WTC11 (cell line): Measurements from ENCODE around the gene RAB3B.

Experiments
- GABPB1 ChIP-seq: sonication (generic); formaldehyde crosslinking; IDR thresholded peaks from 2 replicates; pipeline ENCODE4 v1.8.1; 2023; ENCODE audit warnings: mild to moderate bottlenecking, missing genetic modification reagents
- GTF2I ChIP-seq: fragments of 250-450 bp; sonication (Bioruptor Pico); conservative IDR thresholded peaks from 2 replicates; pipeline ENCODE4 v1.4.0; 2021; ENCODE audit warnings: mild to moderate bottlenecking
- JUN ChIP-seq: sonication (generic); formaldehyde crosslinking; IDR thresholded peaks from 2 replicates; pipeline ENCODE4 v1.8.0; 2023; ENCODE audit warnings: mild to moderate bottlenecking, missing genetic modification reagents
- KAT7 ChIP-seq: sonication (generic); formaldehyde crosslinking; IDR thresholded peaks from 2 replicates; pipeline ENCODE4 v1.8.1; 2023; ENCODE audit warnings: missing genetic modification reagents, mild to moderate bottlenecking, borderline replicate concordance
- MAX ChIP-seq: sonication (generic); formaldehyde crosslinking; IDR thresholded peaks from 2 replicates; pipeline ENCODE4 v1.8.0; 2022; ENCODE audit warnings: mild to moderate bottlenecking, missing genetic modification reagents
- SP1 ChIP-seq: sonication (generic); formaldehyde crosslinking; conservative IDR thresholded peaks from 2 replicates; pipeline ENCODE4 v1.8.1; 2022; ENCODE audit warnings: missing genetic modification reagents
- USF2 ChIP-seq: sonication (generic); formaldehyde crosslinking; IDR thresholded peaks from 2 replicates; pipeline ENCODE4 v1.8.1; 2023; ENCODE audit warnings: mild to moderate bottlenecking, missing genetic modification reagents, moderate library complexity
- ZNF263 ChIP-seq: sonication (generic); formaldehyde crosslinking; IDR thresholded peaks from 2 replicates; pipeline ENCODE4 v1.8.1; 2022; ENCODE audit warnings: low read depth, mild to moderate bottlenecking, moderate library complexity, missing genetic modification reagents
- ZNF671 ChIP-seq: fragments of 250-450 bp; sonication (Bioruptor Pico); IDR thresholded peaks from 2 replicates; pipeline ENCODE4 v1.8.0; 2021; ENCODE audit warnings: mild to moderate bottlenecking
- TF ChIP-seq, protein P1 (sequence below): fragments of 200-600 bp; IDR thresholded peaks from 2 replicates; pipeline ENCODE4 v1.8.0; 2022; ENCODE audit warnings: antibody characterized with exemption
- TF ChIP-seq, protein P2 (sequence below): sonication (generic); formaldehyde crosslinking; IDR thresholded peaks from 2 replicates; pipeline ENCODE4 v1.8.1; 2023; ENCODE audit warnings: mild to moderate bottlenecking, missing genetic modification reagents, moderate library complexity

DNA sequence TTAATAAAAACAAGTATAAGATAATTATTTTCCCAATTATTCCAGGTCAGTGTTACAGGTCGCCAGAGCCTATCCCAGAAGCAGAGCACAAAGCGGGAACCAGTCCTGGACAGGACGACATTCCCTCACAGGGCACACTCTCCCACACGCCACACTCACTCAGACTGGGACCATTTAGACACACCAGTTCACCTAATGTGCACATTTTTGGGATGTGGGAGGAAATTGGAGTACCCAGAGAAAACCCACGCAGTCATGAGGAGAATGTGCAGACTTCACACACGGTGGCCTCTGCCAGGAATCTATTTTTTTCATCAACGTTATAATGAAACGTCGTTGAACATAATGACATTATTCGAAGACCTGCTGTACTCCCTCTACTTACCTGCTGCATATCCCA lies 91.5 kb downstream of the RAB3B start:
- TF ChIP-seq GTF2I (CRISPR knock-in tag) = no peak
- TF ChIP-seq, protein P1, sequence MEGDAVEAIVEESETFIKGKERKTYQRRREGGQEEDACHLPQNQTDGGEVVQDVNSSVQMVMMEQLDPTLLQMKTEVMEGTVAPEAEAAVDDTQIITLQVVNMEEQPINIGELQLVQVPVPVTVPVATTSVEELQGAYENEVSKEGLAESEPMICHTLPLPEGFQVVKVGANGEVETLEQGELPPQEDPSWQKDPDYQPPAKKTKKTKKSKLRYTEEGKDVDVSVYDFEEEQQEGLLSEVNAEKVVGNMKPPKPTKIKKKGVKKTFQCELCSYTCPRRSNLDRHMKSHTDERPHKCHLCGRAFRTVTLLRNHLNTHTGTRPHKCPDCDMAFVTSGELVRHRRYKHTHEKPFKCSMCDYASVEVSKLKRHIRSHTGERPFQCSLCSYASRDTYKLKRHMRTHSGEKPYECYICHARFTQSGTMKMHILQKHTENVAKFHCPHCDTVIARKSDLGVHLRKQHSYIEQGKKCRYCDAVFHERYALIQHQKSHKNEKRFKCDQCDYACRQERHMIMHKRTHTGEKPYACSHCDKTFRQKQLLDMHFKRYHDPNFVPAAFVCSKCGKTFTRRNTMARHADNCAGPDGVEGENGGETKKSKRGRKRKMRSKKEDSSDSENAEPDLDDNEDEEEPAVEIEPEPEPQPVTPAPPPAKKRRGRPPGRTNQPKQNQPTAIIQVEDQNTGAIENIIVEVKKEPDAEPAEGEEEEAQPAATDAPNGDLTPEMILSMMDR = no peak
- TF ChIP-seq USF2 (CRISPR knock-in tag) = no peak
- TF ChIP-seq, protein P2, sequence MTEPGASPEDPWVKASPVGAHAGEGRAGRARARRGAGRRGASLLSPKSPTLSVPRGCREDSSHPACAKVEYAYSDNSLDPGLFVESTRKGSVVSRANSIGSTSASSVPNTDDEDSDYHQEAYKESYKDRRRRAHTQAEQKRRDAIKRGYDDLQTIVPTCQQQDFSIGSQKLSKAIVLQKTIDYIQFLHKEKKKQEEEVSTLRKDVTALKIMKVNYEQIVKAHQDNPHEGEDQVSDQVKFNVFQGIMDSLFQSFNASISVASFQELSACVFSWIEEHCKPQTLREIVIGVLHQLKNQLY = no peak
- no peak for TF ChIP-seq GABPB1 (CRISPR knock-in tag)
- no peak for TF ChIP-seq KAT7 (CRISPR knock-in tag)
- TF ChIP-seq JUN = no peak
- no peak for TF ChIP-seq ZNF263
- TF ChIP-seq MAX = no peak
- no peak for TF ChIP-seq ZNF671 (CRISPR knock-in tag)
- no peak for TF ChIP-seq SP1 (CRISPR knock-in tag)
